OCI-LY3 (cell line): ENCODE results near the gene DUSP1.

Experiments
- H2AFZ ChIP-seq: fragments of 200-600, 300-600 bp; shearing (Covaris generic); 2 replicates; pipeline ENCODE4 v1.6.0; 2014; ENCODE audit warnings: antibody characterized with exemption, low read depth, low read length
- H3K27ac ChIP-seq: fragments of 200-600, 300-600 bp; sonication (generic); 2 replicates; pipeline ENCODE4 v1.5.1; 2014; ENCODE audit warnings: mild to moderate bottlenecking, low read length, moderate library complexity, mixed read lengths
- H3K27me3 ChIP-seq: fragments of 200-600, 300-600 bp; sonication (generic); 2 replicates; pipeline ENCODE4 v1.6.1; 2014; ENCODE audit warnings: low read depth, low read length, mixed read lengths
- H3K36me3 ChIP-seq: fragments of 200-600, 300-600 bp; sonication (generic); replicated peaks from 2 replicates; pipeline ENCODE3; 2014; ENCODE audit warnings: low read depth, low read length, mixed read lengths
- H3K4me1 ChIP-seq: fragments of 300-600, 200-600 bp; sonication (generic); 2 replicates; pipeline ENCODE4 v1.6.1; 2014; ENCODE audit warnings: low read length, mixed read lengths
- H3K4me2 ChIP-seq: fragments of 200-600, 300-600 bp; sonication (generic); 2 replicates; pipeline ENCODE4 v1.6.1; 2014; ENCODE audit warnings: low read length, mixed read lengths
- H3K4me3 ChIP-seq: fragments of 300-600, 200-600 bp; sonication (generic); 2 replicates; pipeline ENCODE4 v1.5.1; 2014; ENCODE audit warnings: antibody characterized with exemption, mild to moderate bottlenecking, low read length, moderate library complexity
- H3K79me2 ChIP-seq: fragments of 300-600, 200-600 bp; shearing (Covaris generic); 2 replicates; pipeline ENCODE4 v1.6.1; 2014; ENCODE audit warnings: mild to moderate bottlenecking, low read length, mixed read lengths
- H3K9ac ChIP-seq: fragments of 300-600, 200-600 bp; shearing (Covaris generic); 2 replicates; pipeline ENCODE4 v1.6.0; 2014; ENCODE audit warnings: mild to moderate bottlenecking, low read length, moderate library complexity
- H3K9me3 ChIP-seq: fragments of 200-600, 300-600 bp; shearing (Covaris generic); 2 replicates; pipeline ENCODE4 v1.6.1; 2014; ENCODE audit warnings: low read length, mixed read lengths; ENCODE audit not compliant: insufficient read depth
- H4K20me1 ChIP-seq: fragments of 200-600, 300-600 bp; sonication (generic); 2 replicates; pipeline ENCODE4 v1.6.1; 2016; ENCODE audit warnings: low read length, mixed read lengths; ENCODE audit not compliant: insufficient read depth
- CTCF ChIP-seq: fragments of 200-600, 300-600 bp; sonication (generic); IDR thresholded peaks from 2 replicates; pipeline ENCODE4 v1.5.1; 2014; ENCODE audit warnings: antibody characterized with exemption, low read length, low read depth
- EZH2phosphoT487 ChIP-seq: fragments of 200-600 bp; shearing (Covaris generic); IDR thresholded peaks from 2 replicates; pipeline ENCODE4 v1.6.1; 2018; ENCODE audit warnings: antibody characterized with exemption, mixed run types, low read depth

Gene DUSP1

DNA sequence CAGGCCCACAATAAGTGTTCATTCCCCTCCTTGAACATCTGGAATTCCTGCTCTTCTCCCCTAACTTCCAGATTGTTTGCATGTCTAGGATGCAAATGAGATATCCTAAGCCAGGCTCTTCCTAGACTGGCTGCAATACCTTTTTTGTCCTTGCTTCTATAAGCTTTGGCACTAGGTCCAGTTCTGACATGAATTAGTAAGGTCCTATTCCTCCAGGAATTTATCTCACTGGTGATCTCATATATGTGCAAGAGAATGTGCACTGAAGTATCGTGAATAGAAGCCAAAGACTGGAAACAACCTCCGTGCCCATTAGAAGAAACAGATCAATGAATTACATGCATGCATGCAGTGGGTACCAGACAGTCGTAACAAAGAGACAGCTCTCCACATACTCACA is 25.2 kb downstream of the DUSP1 start:
- Histone ChIP-seq H3K27me3 (no peaks in the 10 kb centered on the region), H3K4me2 (no peak overlapping the region), H3K36me3 (no peaks in the 10 kb centered on the region), H3K27ac (no peak overlapping the region), H3K79me2 (no peaks in the 10 kb centered on the region), H3K4me1 (peaks cover 10% of the 10 kb centered on the region), H4K20me1 (no peaks in the 10 kb centered on the region), H3K9me3 (no peaks in the 10 kb centered on the region), H2AFZ (no peak overlapping the region), H3K9ac (no peak overlapping the region), H3K4me3 (no peak overlapping the region)
- TF ChIP-seq EZH2phosphoT487 (no peak), CTCF (no peak)

- peaks cover 10% of the 10 kb centered on the region for H3K4me1 ChIP-seq
- TF ChIP-seq CTCF = no peak
- no peaks in the 10 kb centered on the region for H3K36me3 ChIP-seq
- H3K9me3 ChIP-seq = no peaks in the 10 kb centered on the region
- no peak overlapping the region for H3K9ac ChIP-seq
- no peaks in the 10 kb centered on the region for H3K79me2 ChIP-seq
- H3K4me2 ChIP-seq = no peak overlapping the region
- no peaks in the 10 kb centered on the region for H4K20me1 ChIP-seq
- no peaks in the 10 kb centered on the region for H3K27me3 ChIP-seq
- no peak overlapping the region for H2AFZ ChIP-seq
- H3K27ac ChIP-seq = no peak overlapping the region
- H3K4me3 ChIP-seq = no peak overlapping the region
Measured at GRCh38 chr5:172745406-172745805, 25.6 kb downstream of the DUSP1 start.

DNA sequence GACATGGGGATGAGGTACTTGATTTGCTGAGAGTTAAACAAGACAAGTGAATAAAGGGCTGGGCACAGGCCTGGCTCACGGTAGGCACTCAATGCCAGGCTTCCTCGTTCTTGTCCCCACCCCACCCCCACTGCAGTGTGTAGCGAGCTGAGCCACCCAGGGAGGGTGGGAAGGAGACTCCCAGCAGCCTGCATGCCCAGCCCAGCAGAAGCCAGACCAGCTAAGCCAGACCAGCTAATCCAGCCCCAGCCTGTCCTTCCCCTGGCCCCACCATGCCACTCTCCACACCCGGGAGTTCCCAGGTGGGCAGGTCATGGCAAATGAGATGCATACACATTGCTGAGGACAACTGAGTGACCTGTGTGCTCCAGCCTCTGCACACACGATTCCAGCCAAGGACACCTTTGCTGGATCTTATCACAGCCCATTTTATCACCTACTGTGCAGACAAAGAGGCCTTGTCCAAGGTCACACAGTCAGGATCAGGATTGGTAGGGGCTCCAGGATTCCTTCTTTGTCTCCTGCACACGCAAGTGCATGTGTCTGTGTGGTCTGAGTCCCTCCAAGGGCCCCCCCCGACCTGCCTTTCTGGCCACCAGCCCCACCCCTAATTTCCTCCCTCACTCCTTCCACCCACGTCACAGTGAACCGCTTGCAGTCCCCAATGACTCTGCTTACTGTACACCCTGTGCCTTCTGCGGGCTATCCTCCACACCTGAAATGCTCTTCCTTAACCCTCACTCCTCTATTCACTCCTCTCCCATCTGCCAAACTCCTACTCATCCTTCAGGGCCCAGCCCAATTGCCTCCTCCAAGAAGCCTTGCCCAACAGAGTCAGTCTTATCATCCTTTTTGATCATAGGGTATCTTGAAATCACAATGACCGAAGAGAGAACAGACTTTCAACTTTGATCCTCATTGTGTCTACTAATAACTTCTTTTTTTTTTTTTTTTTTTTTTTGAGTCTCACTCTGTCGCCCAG is 26.6 kb downstream of the DUSP1 start:
- H3K4me1 ChIP-seq = peaks cover 10% of the 10 kb centered on the region
- H3K4me3 ChIP-seq = no peak overlapping the region
- H2AFZ ChIP-seq = no peak overlapping the region
- H3K27ac ChIP-seq = no peak overlapping the region
- H3K9ac ChIP-seq = no peak overlapping the region
- no peaks in the 10 kb centered on the region for H3K36me3 ChIP-seq
- no peak for TF ChIP-seq CTCF
- TF ChIP-seq EZH2phosphoT487 = no peak
- no peaks in the 10 kb centered on the region for H3K9me3 ChIP-seq
- no peaks in the 10 kb centered on the region for H3K27me3 ChIP-seq
- H3K4me2 ChIP-seq = no peak overlapping the region
- H4K20me1 ChIP-seq = no peaks in the 10 kb centered on the region
- H3K79me2 ChIP-seq = no peaks in the 10 kb centered on the region

DNA sequence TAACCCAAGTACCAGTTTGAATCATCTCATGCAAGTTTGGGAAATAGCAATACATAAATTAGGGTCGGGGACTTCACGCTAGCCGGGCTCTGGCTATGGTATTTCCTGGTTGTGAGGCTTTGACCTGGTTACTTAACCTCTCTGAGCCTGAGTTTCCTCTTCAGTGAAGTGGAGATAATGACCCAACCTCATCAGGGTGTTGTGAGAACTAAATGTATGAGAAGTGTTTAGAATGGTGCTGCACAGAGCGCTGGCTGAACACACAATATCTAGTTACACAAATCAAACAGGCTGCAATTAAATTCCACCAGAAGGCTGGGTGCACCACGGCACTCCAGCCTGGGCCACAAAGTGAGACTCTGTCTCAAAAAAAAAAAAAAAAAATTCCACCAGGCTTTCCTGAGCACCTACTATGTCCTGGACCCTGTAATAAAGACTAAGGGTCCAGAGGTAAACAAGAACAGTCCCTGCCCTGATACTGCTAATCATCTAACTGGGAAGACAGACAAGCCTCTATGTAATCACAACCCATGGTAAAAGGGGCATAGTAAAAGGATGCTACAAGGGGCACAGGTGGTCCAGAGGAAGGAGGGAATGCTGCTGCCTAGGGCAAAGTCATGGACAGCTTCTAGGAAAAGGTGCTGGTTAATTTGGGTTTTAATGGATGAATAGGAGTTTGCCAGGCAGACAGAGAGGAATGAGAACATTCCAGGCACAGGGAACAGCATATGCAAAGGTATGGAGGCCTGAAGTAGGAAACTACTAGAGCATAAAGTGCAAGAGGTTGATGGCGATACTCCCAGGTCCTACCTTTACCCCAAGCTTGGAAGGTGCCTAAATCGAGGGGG is 27.7 kb downstream of the DUSP1 start:
- no peaks in the 10 kb centered on the region for H3K79me2 ChIP-seq
- H4K20me1 ChIP-seq = no peaks in the 10 kb centered on the region
- no peak overlapping the region for H3K9ac ChIP-seq
- H3K4me1 ChIP-seq = peaks cover 10% of the 10 kb centered on the region
- no peak overlapping the region for H3K4me3 ChIP-seq
- no peak overlapping the region for H3K27ac ChIP-seq
- H3K9me3 ChIP-seq = no peaks in the 10 kb centered on the region
- no peak overlapping the region for H3K4me2 ChIP-seq
- no peak overlapping the region for H2AFZ ChIP-seq
- no peak for TF ChIP-seq CTCF
- no peak for TF ChIP-seq EZH2phosphoT487
- H3K27me3 ChIP-seq = no peaks in the 10 kb centered on the region
- no peaks in the 10 kb centered on the region for H3K36me3 ChIP-seq
